ENCODE measurements around the gene IGFBP2.

Gene IGFBP2, protein sequence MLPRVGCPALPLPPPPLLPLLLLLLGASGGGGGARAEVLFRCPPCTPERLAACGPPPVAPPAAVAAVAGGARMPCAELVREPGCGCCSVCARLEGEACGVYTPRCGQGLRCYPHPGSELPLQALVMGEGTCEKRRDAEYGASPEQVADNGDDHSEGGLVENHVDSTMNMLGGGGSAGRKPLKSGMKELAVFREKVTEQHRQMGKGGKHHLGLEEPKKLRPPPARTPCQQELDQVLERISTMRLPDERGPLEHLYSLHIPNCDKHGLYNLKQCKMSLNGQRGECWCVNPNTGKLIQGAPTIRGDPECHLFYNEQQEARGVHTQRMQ

DNA sequence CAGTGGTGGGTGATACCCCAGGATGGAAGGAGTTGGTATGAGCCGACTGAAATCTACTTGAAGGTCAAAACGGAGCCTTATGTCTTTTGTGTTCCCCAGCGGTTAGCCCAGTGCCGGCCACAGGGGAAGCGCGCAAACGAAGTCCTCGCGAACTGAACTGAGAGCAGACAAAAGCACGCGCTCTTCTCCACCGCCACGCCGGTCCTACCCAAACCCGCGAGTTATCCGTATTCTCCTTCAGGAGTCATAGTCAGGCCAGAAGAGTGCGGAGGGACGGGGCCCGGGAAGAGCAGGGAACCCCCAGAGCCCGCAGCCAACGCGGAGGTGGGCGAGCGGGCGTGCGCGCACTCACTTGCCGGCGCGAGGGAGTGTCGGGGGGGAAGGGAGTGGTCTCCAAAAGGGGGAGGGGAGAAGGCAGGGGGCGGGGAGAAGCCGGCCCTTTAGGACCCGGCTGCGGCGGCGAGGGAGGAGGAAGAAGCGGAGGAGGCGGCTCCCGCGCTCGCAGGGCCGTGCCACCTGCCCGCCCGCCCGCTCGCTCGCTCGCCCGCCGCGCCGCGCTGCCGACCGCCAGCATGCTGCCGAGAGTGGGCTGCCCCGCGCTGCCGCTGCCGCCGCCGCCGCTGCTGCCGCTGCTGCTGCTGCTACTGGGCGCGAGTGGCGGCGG is at the start of gene IGFBP2:
TSS of gene IGFBP2 (plus strand) at position 469 of the 664 bp plus-strand sequence. CDS start at position 573, 104 bp downstream.
- Histone ChIP-seq H3K4me3 (peak within 1 kb of the TSS; percentile 99), H3K9ac (ENCODE audit: insufficient read length) (peak within 1 kb of the TSS; percentile 85), H3K36me3 (ENCODE audit: insufficient read depth, low read length) (no peaks in the 10 kb centered on the region), H3K9me3 (ENCODE audit: low read depth, low read length) (no peaks in the 10 kb centered on the region), H3K27ac (no peak within 1 kb of the TSS)
- DNase-seq (ENCODE audit: low read depth, low spot score), result no peak
- TF ChIP-seq FOXP2 (optimal IDR thresholded peaks at IDR 0.05; ENCODE audit: control extremely low read depth, extremely low read length, insufficient read depth), result no peak
- TF ChIP-seq POLR2AphosphoS5 (IDR thresholded peaks at IDR 0.05; ENCODE audit: borderline replicate concordance, low read depth, low read length), result peak; percentile 78
- TF ChIP-seq EZH2 (IDR thresholded peaks at IDR 0.05), result no peak

GRCh38 chr2:216583606-216584005 is 49.6 kb upstream of the IGFBP2 start:
- no peak overlapping the region for H3K9ac ChIP-seq (ENCODE audit: insufficient read length)
- TF ChIP-seq FOXP2 (optimal IDR thresholded peaks at IDR 0.05; ENCODE audit: control extremely low read depth, extremely low read length, insufficient read depth), result no peak
- no peaks in the 10 kb centered on the region for H3K36me3 ChIP-seq (ENCODE audit: insufficient read depth, low read length)

GRCh38 chr2:216584112-216584511 is 49.1 kb upstream of the IGFBP2 start:
- TF ChIP-seq POLR2AphosphoS5 (IDR thresholded peaks at IDR 0.05; ENCODE audit: borderline replicate concordance, low read depth, low read length), result no peak
- TF ChIP-seq FOXP2 (optimal IDR thresholded peaks at IDR 0.05; ENCODE audit: control extremely low read depth, extremely low read length, insufficient read depth), result no peak
- no peak for TF ChIP-seq EZH2 (IDR thresholded peaks at IDR 0.05)
- DNase-seq (ENCODE audit: low read depth, low spot score), result no peak
- no peak overlapping the region for H3K4me3 ChIP-seq

More at GRCh38 chr2:216583606-216584005, 49.6 kb upstream of the IGFBP2 start:
- no peak for DNase-seq (ENCODE audit: low read depth, low spot score)
- Histone ChIP-seq H3K27ac (no peak overlapping the region), H3K4me3 (no peak overlapping the region), H3K9me3 (ENCODE audit: low read depth, low read length) (no peaks in the 10 kb centered on the region)

DNA sequence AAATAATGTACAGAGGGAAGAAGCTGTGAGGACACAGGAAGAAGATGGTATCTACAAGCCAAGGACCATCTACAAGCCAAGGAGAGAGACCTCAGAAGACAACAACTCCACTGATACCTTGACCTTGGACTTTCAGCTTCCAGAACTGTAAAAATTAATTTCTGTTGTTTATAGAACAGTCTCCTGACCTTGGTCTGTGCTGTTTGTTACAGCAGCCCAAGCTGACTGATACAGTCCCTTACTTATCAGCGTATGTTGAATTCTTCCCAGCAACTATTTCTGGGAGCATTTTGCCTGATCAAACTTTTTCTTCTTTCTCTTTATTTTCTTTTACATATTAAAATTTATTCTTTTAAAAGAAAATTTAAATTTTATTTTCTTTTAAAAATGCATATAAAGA is 47.8 kb upstream of the IGFBP2 start:
- H3K4me3 ChIP-seq, result no peak overlapping the region
- DNase-seq (ENCODE audit: low read depth, low spot score), result no peak
- no peak overlapping the region for H3K9ac ChIP-seq (ENCODE audit: insufficient read length)
- no peaks in the 10 kb centered on the region for H3K9me3 ChIP-seq (ENCODE audit: low read depth, low read length)
- H3K36me3 ChIP-seq (ENCODE audit: insufficient read depth, low read length), result no peaks in the 10 kb centered on the region
- no peak for TF ChIP-seq POLR2AphosphoS5 (IDR thresholded peaks at IDR 0.05; ENCODE audit: borderline replicate concordance, low read depth, low read length)
- no peak for TF ChIP-seq FOXP2 (optimal IDR thresholded peaks at IDR 0.05; ENCODE audit: control extremely low read depth, extremely low read length, insufficient read depth)
- TF ChIP-seq EZH2 (IDR thresholded peaks at IDR 0.05), result no peak
- H3K27ac ChIP-seq, result no peak overlapping the region

More at GRCh38 chr2:216584112-216584511, 49.1 kb upstream of the IGFBP2 start:
- no peaks in the 10 kb centered on the region for H3K9me3 ChIP-seq (ENCODE audit: low read depth, low read length)
- no peaks in the 10 kb centered on the region for H3K36me3 ChIP-seq (ENCODE audit: insufficient read depth, low read length)
- H3K9ac ChIP-seq (ENCODE audit: insufficient read length), result no peak overlapping the region
- no peak overlapping the region for H3K27ac ChIP-seq

DNA sequence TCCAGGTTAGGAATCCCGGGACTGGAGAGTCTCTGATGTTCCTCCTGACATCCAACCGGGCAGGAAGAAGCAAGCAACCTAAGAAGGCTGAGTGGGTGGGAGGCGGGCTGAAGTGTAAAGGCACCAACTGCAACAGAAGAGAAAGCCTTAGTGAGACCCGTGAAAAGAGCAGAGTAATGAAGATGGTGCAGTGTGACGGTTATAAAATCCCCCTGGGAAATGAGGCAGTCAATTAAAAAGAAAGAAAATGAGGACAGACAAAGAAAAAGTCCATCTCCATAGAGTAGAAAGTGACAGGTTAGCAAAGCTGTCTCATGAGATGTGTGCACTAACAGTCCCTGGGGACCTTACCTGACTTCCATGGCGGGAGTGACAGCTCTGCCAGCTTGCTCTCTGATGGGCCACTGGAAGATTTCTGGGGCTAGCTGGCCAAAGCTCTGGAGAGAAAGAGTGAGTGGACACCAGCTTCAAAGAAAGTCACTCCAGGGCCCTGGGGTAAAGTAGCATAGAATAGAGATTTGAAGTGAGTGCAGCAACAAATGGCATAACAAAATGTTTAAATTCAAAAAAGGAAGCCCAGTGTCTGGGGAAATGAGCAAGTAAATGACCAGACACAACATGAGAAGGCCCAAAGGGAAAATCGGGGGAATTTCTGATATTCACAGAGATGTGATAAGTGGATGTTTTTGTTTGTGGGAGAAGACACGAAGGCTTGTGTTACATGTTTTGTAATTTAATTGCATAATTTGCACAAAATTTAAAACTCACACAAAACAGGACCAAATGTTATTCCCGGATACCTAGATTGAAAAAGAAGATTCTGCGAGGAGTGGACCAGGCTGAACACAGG is 44.1 kb upstream of the IGFBP2 start:
- no peaks in the 10 kb centered on the region for H3K9me3 ChIP-seq (ENCODE audit: low read depth, low read length)
- H3K36me3 ChIP-seq (ENCODE audit: insufficient read depth, low read length), result no peaks in the 10 kb centered on the region
- no peak for TF ChIP-seq EZH2 (IDR thresholded peaks at IDR 0.05)
- no peak for TF ChIP-seq POLR2AphosphoS5 (IDR thresholded peaks at IDR 0.05; ENCODE audit: borderline replicate concordance, low read depth, low read length)
- no peak for DNase-seq (ENCODE audit: low read depth, low spot score)
- H3K9ac ChIP-seq (ENCODE audit: insufficient read length), result peak overlapping the region; percentile 16
- no peak overlapping the region for H3K4me3 ChIP-seq
- no peak overlapping the region for H3K27ac ChIP-seq

DNA sequence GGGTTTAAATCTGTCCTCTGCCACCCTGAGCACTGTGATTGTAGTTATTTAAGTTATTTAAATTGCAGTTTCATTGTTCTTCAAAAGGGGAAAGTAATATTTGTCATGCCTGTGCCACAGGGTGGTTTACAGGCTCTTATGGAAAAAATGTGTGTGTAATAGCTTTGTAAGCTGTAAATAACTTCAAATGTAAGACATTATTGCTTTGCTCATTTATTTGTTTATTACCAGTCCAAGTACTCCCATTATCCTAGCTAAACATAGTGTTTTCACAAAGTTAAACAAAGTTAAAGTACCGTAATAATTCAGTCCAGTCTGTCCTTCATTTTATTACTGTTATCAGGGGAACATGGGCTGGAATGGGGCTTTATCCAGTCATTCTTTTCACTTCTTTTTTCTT is 43.4 kb upstream of the IGFBP2 start:
- no peak for DNase-seq (ENCODE audit: low read depth, low spot score)
- Histone ChIP-seq H3K9me3 (ENCODE audit: low read depth, low read length) (no peaks in the 10 kb centered on the region), H3K36me3 (ENCODE audit: insufficient read depth, low read length) (no peaks in the 10 kb centered on the region), H3K4me3 (no peak overlapping the region), H3K27ac (0 out of 2 replicates have a peak overlapping the region, but pooled peaks have one; percentile 10), H3K9ac (ENCODE audit: insufficient read length) (peak overlapping the region; percentile 16)
- TF ChIP-seq FOXP2 (optimal IDR thresholded peaks at IDR 0.05; ENCODE audit: control extremely low read depth, extremely low read length, insufficient read depth) (no peak), POLR2AphosphoS5 (IDR thresholded peaks at IDR 0.05; ENCODE audit: borderline replicate concordance, low read depth, low read length) (no peak), EZH2 (IDR thresholded peaks at IDR 0.05) (no peak)

DNA sequence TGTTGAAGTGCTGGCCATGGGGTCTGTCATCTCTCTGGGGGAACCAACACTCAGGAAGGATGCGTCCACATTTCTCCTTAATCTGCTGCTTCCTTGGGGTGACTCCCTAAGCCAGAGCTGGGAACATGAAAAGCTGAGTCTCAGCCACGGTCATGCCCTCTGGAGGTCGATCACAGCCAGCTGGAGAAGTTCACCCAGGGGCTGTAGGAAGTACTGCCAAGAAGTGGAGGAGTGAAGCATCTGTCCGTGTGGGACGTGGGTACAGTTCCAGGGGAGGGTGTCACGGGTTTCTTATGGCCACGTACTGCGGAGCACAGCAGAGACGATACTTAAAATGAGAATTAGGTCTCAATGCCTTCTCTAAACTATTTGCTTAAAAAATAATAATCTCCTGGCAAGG is 42.4 kb upstream of the IGFBP2 start:
- no peak for DNase-seq (ENCODE audit: low read depth, low spot score)
- H3K9ac ChIP-seq (ENCODE audit: insufficient read length), result no peak overlapping the region

GRCh38 chr2:216591480-216591879 is 41.7 kb upstream of the IGFBP2 start:
- TF ChIP-seq EZH2 (IDR thresholded peaks at IDR 0.05), result no peak
- TF ChIP-seq POLR2AphosphoS5 (IDR thresholded peaks at IDR 0.05; ENCODE audit: borderline replicate concordance, low read depth, low read length), result no peak
- no peak for TF ChIP-seq FOXP2 (optimal IDR thresholded peaks at IDR 0.05; ENCODE audit: control extremely low read depth, extremely low read length, insufficient read depth)
- Histone ChIP-seq H3K9me3 (ENCODE audit: low read depth, low read length) (no peaks in the 10 kb centered on the region), H3K4me3 (no peak overlapping the region), H3K27ac (no peak overlapping the region), H3K9ac (ENCODE audit: insufficient read length) (no peak overlapping the region), H3K36me3 (ENCODE audit: insufficient read depth, low read length) (no peaks in the 10 kb centered on the region)
- no peak for DNase-seq (ENCODE audit: low read depth, low spot score)

More for the DNA sequence above, 42.4 kb upstream of the IGFBP2 start:
- no peak overlapping the region for H3K4me3 ChIP-seq
- TF ChIP-seq POLR2AphosphoS5 (IDR thresholded peaks at IDR 0.05; ENCODE audit: borderline replicate concordance, low read depth, low read length) (no peak), EZH2 (IDR thresholded peaks at IDR 0.05) (no peak), FOXP2 (optimal IDR thresholded peaks at IDR 0.05; ENCODE audit: control extremely low read depth, extremely low read length, insufficient read depth) (no peak)
- no peaks in the 10 kb centered on the region for H3K9me3 ChIP-seq (ENCODE audit: low read depth, low read length)
- no peaks in the 10 kb centered on the region for H3K36me3 ChIP-seq (ENCODE audit: insufficient read depth, low read length)
- no peak overlapping the region for H3K27ac ChIP-seq

Measured in SK-N-MC (cell line).